ENCODE data around the gene SUN1. TPM values are rescaled to one million over a fixed set of nuclear protein-coding genes. Genes with fewer than 3 reads are reported as not detected.

SUN1 gene
- total and polyA plus RNA-seq, 2 donors (not counting 1 experiment from before 2014, with no cell fraction given), result 185 to 220 TPM

DNA sequence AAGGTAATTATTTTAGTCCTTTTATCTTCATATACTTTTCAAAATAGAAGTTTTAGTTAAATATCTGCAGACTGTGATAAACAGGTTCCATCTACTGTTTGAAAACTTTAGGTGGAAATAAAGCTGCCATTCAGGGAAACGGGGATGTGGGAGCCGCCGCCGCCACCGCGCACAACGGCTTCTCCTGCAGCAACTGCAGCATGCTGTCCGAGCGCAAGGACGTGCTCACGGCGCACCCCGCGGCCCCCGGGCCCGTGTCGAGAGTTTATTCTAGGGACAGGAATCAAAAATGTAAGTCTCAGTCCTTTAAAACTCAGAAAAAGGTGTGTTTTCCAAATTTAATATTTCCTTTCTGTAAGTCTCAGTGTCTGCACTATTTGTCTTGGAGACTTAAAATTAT is 11.0 kb downstream of the SUN1 start:
- H3K4me2 ChIP-seq (ENCODE audit: extremely low read depth, insufficient read depth, low read length), result no peak overlapping the region
- H3K36me3 ChIP-seq (ENCODE audit: control insufficient read depth, insufficient read depth, low read length), result peaks cover 24% of the 10 kb centered on the region
- no peaks in the 10 kb centered on the region for H3K27me3 ChIP-seq (ENCODE audit: control insufficient read depth, insufficient read depth, low read length)
- no peak overlapping the region for H3K27ac ChIP-seq (ENCODE audit: insufficient read depth, low read length)
- peaks cover 2% of the 10 kb centered on the region for H3K4me1 ChIP-seq (ENCODE audit: control insufficient read depth, extremely low read depth, insufficient read depth, low read length)
- no peak for TF ChIP-seq EZH2 (IDR thresholded peaks at IDR 0.05; ENCODE audit: low read length, missing control alignments)
- TF ChIP-seq, protein P1, sequence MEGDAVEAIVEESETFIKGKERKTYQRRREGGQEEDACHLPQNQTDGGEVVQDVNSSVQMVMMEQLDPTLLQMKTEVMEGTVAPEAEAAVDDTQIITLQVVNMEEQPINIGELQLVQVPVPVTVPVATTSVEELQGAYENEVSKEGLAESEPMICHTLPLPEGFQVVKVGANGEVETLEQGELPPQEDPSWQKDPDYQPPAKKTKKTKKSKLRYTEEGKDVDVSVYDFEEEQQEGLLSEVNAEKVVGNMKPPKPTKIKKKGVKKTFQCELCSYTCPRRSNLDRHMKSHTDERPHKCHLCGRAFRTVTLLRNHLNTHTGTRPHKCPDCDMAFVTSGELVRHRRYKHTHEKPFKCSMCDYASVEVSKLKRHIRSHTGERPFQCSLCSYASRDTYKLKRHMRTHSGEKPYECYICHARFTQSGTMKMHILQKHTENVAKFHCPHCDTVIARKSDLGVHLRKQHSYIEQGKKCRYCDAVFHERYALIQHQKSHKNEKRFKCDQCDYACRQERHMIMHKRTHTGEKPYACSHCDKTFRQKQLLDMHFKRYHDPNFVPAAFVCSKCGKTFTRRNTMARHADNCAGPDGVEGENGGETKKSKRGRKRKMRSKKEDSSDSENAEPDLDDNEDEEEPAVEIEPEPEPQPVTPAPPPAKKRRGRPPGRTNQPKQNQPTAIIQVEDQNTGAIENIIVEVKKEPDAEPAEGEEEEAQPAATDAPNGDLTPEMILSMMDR (conservative IDR thresholded peaks at IDR 0.05 in 1 of 2, IDR thresholded peaks at IDR 0.05 in 1 of 2; ENCODE audit: low read depth in 1 of 2, low read length in 2 of 2), result no peak
- H3K9ac ChIP-seq (ENCODE audit: insufficient read depth, low read length), result no peak overlapping the region
- no peak overlapping the region for H3K4me3 ChIP-seq (replicated peaks in 1 of 4; ENCODE audit: control extremely low read depth in 1 of 4, insufficient read depth in 1 of 4, low read depth in 3 of 4, low read length in 4 of 4)
- H4K20me1 ChIP-seq (ENCODE audit: control insufficient read depth, extremely low read depth, insufficient read depth, low read length), result no peaks in the 10 kb centered on the region
- no peaks in the 10 kb centered on the region for H3K9me3 ChIP-seq (ENCODE audit: control insufficient read depth, insufficient read depth, low read depth, low read length)
- H3K79me2 ChIP-seq (ENCODE audit: control insufficient read depth, insufficient read depth, low read length), result peaks cover 28% of the 10 kb centered on the region
- H2AFZ ChIP-seq (ENCODE audit: low read length), result no peak overlapping the region
- DNase-seq (ENCODE audit: low read depth in 2 of 2), result no peak

DNA sequence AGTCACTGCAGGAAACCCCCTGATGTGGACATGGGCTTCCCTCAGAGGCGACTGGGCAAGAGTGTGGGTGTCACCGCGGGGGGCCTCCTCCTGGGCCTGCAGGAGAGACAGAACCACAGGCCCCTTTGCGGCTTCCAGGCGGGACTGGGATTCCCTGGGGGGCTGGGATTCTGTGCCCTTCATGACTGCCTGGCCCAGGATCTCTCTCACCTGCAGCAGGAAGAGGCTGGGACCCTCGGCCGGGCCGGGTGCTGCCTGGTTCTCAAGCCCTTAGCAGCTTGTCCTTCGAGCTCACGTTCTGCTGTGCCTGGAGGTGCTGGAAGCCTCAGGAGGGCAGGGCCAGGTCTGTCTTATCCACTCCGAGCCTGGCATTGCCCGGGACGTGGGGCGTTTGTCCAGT is 11.8 kb downstream of the SUN1 start:
- no peak overlapping the region for H3K27ac ChIP-seq (ENCODE audit: insufficient read depth, low read length)
- TF ChIP-seq EZH2 (IDR thresholded peaks at IDR 0.05; ENCODE audit: low read length, missing control alignments), result no peak
- TF ChIP-seq, protein P1 (conservative IDR thresholded peaks at IDR 0.05 in 1 of 2, IDR thresholded peaks at IDR 0.05 in 1 of 2; ENCODE audit: low read depth in 1 of 2, low read length in 2 of 2), result no peak
- H3K36me3 ChIP-seq (ENCODE audit: control insufficient read depth, insufficient read depth, low read length), result peaks cover 24% of the 10 kb centered on the region
- no peak for DNase-seq (ENCODE audit: low read depth in 2 of 2)
- peaks cover 2% of the 10 kb centered on the region for H3K4me1 ChIP-seq (ENCODE audit: control insufficient read depth, extremely low read depth, insufficient read depth, low read length)
- H3K9ac ChIP-seq (ENCODE audit: insufficient read depth, low read length), result no peak overlapping the region
- H3K79me2 ChIP-seq (ENCODE audit: control insufficient read depth, insufficient read depth, low read length), result peaks cover 21% of the 10 kb centered on the region
- H3K4me3 ChIP-seq (replicated peaks in 1 of 4; ENCODE audit: control extremely low read depth in 1 of 4, insufficient read depth in 1 of 4, low read depth in 3 of 4, low read length in 4 of 4), result no peak overlapping the region
- no peaks in the 10 kb centered on the region for H3K9me3 ChIP-seq (ENCODE audit: control insufficient read depth, insufficient read depth, low read depth, low read length)
- H3K27me3 ChIP-seq (ENCODE audit: control insufficient read depth, insufficient read depth, low read length), result no peaks in the 10 kb centered on the region
- no peaks in the 10 kb centered on the region for H4K20me1 ChIP-seq (ENCODE audit: control insufficient read depth, extremely low read depth, insufficient read depth, low read length)
- H3K4me2 ChIP-seq (ENCODE audit: extremely low read depth, insufficient read depth, low read length), result no peak overlapping the region
- H2AFZ ChIP-seq (ENCODE audit: low read length), result no peak overlapping the region

DNA sequence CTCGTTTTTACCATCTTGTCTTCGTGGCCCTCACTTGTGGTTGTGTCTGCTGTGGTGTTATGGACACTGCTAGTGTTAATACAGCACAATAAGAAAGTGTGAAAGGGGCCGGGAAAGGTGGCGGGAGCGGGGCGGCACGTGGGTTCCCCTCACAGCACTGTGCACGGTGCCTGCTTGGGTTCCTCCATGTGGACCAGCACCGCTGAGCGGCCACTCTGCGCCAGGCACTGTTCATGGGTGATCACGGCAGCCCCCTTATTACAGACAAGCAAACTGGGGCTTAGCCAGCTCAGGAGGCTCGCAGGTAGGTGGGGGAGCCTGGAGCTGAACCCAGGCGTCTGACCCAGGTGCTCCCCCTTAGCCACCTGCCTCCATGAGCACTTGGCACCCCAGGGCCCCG is 12.2 kb downstream of the SUN1 start:
- Histone ChIP-seq H3K79me2 (ENCODE audit: control insufficient read depth, insufficient read depth, low read length) (peaks cover 19% of the 10 kb centered on the region), H3K9me3 (ENCODE audit: control insufficient read depth, insufficient read depth, low read depth, low read length) (no peaks in the 10 kb centered on the region), H3K4me1 (ENCODE audit: control insufficient read depth, extremely low read depth, insufficient read depth, low read length) (peaks cover 2% of the 10 kb centered on the region), H4K20me1 (ENCODE audit: control insufficient read depth, extremely low read depth, insufficient read depth, low read length) (no peaks in the 10 kb centered on the region), H3K36me3 (ENCODE audit: control insufficient read depth, insufficient read depth, low read length) (peaks cover 26% of the 10 kb centered on the region), H3K9ac (ENCODE audit: insufficient read depth, low read length) (no peak overlapping the region), H3K27me3 (ENCODE audit: control insufficient read depth, insufficient read depth, low read length) (no peaks in the 10 kb centered on the region), H2AFZ (ENCODE audit: low read length) (no peak overlapping the region), H3K4me2 (ENCODE audit: extremely low read depth, insufficient read depth, low read length) (no peak overlapping the region), H3K4me3 (replicated peaks in 1 of 4; ENCODE audit: control extremely low read depth in 1 of 4, insufficient read depth in 1 of 4, low read depth in 3 of 4, low read length in 4 of 4) (no peak overlapping the region), H3K27ac (ENCODE audit: insufficient read depth, low read length) (no peak overlapping the region)
- no peak for DNase-seq (ENCODE audit: low read depth in 2 of 2)
- TF ChIP-seq, protein P1 (conservative IDR thresholded peaks at IDR 0.05 in 1 of 2, IDR thresholded peaks at IDR 0.05 in 1 of 2; ENCODE audit: low read depth in 1 of 2, low read length in 2 of 2), result no peak
- no peak for TF ChIP-seq EZH2 (IDR thresholded peaks at IDR 0.05; ENCODE audit: low read length, missing control alignments)

All from fibroblast of lung (primary cell).